H1 (cell line): Measurements from ENCODE around the gene TLL2. TPM values are rescaled to one million over a fixed set of nuclear protein-coding genes. Genes with fewer than 3 reads are reported as not detected.

ENCODE experiments used
- CTCF ChIA-PET: fragments of 300-600 bp; sonication (Branson Sonifier 250); formaldehyde crosslinking; loops from one replicate; lab custom pipeline; 2021; ENCODE audit not compliant: partially characterized antibody; lab: Charles Lee
- POLR2A ChIA-PET: fragments of 300-600 bp; sonication (Branson Sonifier 250); formaldehyde crosslinking; loops from one replicate; lab custom pipeline; 2021; ENCODE audit warnings: inconsistent platforms; ENCODE audit not compliant: partially characterized antibody; lab: Charles Lee
- DNase-seq, 2 experiments: peaks; one replicate each; pipeline versions ENCODE4 v3.0.0 to v3.0.0-alpha.2; 2010 to 2022; ENCODE audit warnings: low spot score in 2 of 2, low read depth in 1 of 2, mixed read lengths in 1 of 2
- FAIRE-seq: peaks from 2 replicates; lab custom pipeline; 2011; peaks lifted over from hg19 to GRCh38; lab: Jason Lieb, UNC
- H2AFZ ChIP-seq: 2 replicates; pipeline ENCODE4 v1.8.1; 2012; ENCODE audit warnings: low read length, inconsistent platforms
- H2AK5ac ChIP-seq: 2 replicates; pipeline ENCODE4 v1.6.1; 2013; ENCODE audit warnings: low read depth, low read length
- H2BK120ac ChIP-seq: replicated peaks from 2 replicates; pipeline ENCODE3; 2013; ENCODE audit warnings: low read depth, low read length, inconsistent platforms
- H2BK12ac ChIP-seq: 2 replicates; pipeline ENCODE4 v1.6.1; 2013; ENCODE audit warnings: low read depth, low read length
- H2BK15ac ChIP-seq: 2 replicates; pipeline ENCODE4 v1.6.1; 2013; ENCODE audit warnings: low read length
- H2BK20ac ChIP-seq: 2 replicates; pipeline ENCODE4 v1.6.1; 2013; ENCODE audit warnings: low read length
- H2BK5ac ChIP-seq: 2 replicates; pipeline ENCODE4 v1.6.1; 2013; ENCODE audit warnings: low read depth, low read length
- H3K14ac ChIP-seq: 2 replicates; pipeline ENCODE4 v1.6.1; 2013; ENCODE audit warnings: inconsistent platforms; ENCODE audit not compliant: insufficient read length
- H3K18ac ChIP-seq: 2 replicates; pipeline ENCODE4 v1.6.1; 2013; ENCODE audit warnings: low read length; ENCODE audit errors: extremely low read depth
- H3K23ac ChIP-seq: 2 replicates; pipeline ENCODE4 v1.6.1; 2013; ENCODE audit warnings: inconsistent platforms; ENCODE audit not compliant: insufficient read length
- H3K23me2 ChIP-seq: 2 replicates; pipeline ENCODE4 v1.6.1; 2013; ENCODE audit warnings: low read depth, low read length
- H3K27ac ChIP-seq: 2 replicates; pipeline ENCODE4 v1.6.1; 2011; ENCODE audit warnings: low read depth, low read length, inconsistent platforms
- H3K27me3 ChIP-seq, 4 experiments: replicated peaks in 1 of 4; 1 replicate in 1 of 4; 2 replicates in 3 of 4; pipeline versions ENCODE4 v1.6.1 to v1.8.1; 2011 to 2013; ENCODE audit warnings: low read length in 3 of 4, mild to moderate bottlenecking in 3 of 4, inconsistent platforms in 2 of 4, mixed read lengths in 2 of 4, moderate library complexity in 1 of 4; ENCODE audit not compliant: control insufficient read depth in 3 of 4, insufficient read depth in 3 of 4; ENCODE audit errors: extremely low read depth in 1 of 4
- H3K36me3 ChIP-seq, 4 experiments: 2 replicates each; pipeline versions ENCODE4 v1.6.1 to v1.8.1; 2011 to 2013; ENCODE audit warnings: mild to moderate bottlenecking in 4 of 4, low read length in 3 of 4, moderate library complexity in 2 of 4, control low read depth in 1 of 4, inconsistent platforms in 1 of 4; ENCODE audit not compliant: insufficient read depth in 4 of 4, control insufficient read depth in 2 of 4
- H3K4ac ChIP-seq: replicated peaks from 2 replicates; pipeline ENCODE3; 2013; ENCODE audit warnings: low read length, low read depth, mixed read lengths, inconsistent platforms; ENCODE audit not compliant: insufficient read length
- H3K4me1 ChIP-seq, 4 experiments: replicated peaks in 1 of 4; 1 replicate in 1 of 4; 2 replicates in 3 of 4; pipeline versions ENCODE4 v1.6.1 to v1.8.1; 2011 to 2013; ENCODE audit warnings: low read length in 3 of 4, inconsistent platforms in 2 of 4, mixed read lengths in 1 of 4; ENCODE audit not compliant: insufficient read depth in 4 of 4, control insufficient read depth in 3 of 4
- H3K4me2 ChIP-seq, 2 experiments: 2 replicates each; pipeline versions ENCODE4 v1.6.1 to v1.8.1; 2011 to 2013; ENCODE audit warnings: low read depth in 2 of 2, low read length in 2 of 2, control low read depth in 1 of 2, inconsistent platforms in 1 of 2, mild to moderate bottlenecking in 1 of 2; ENCODE audit not compliant: insufficient read depth in 1 of 2
- H3K4me3 ChIP-seq, 4 experiments: fragments of 200-600, 300-600 bp in 1 of 4; sonication (generic), shearing (Covaris generic), sonication (Bioruptor Twin) in 1 of 4; 2 replicates each; pipeline versions ENCODE4 v1.5.1 to v1.8.1; 2011 to 2016; ENCODE audit warnings: low read length in 4 of 4, low read depth in 3 of 4, control low read depth in 2 of 4, inconsistent platforms in 2 of 4, mild to moderate bottlenecking in 2 of 4, mixed read lengths in 1 of 4, moderate library complexity in 1 of 4; ENCODE audit not compliant: insufficient read depth in 2 of 4; ENCODE audit errors: extremely low read depth in 1 of 4
- H3K56ac ChIP-seq: replicated peaks from 2 replicates; pipeline ENCODE3; 2013; ENCODE audit warnings: low read depth, mild to moderate bottlenecking, mixed read lengths, low read length, inconsistent platforms; ENCODE audit not compliant: insufficient read length
- H3K79me1 ChIP-seq: 2 replicates; pipeline ENCODE4 v1.6.1; 2013; ENCODE audit warnings: low read depth, low read length, control low read depth
- H3K79me2 ChIP-seq, 2 experiments: 2 replicates each; pipeline versions ENCODE4 v1.6.1 to v1.8.1; 2012 to 2013; ENCODE audit warnings: low read length in 2 of 2, mild to moderate bottlenecking in 2 of 2, inconsistent platforms in 1 of 2; ENCODE audit not compliant: insufficient read depth in 2 of 2, control insufficient read depth in 1 of 2
- H3K9ac ChIP-seq, 4 experiments: replicated peaks in 1 of 4; 1 replicate in 1 of 4; 2 replicates in 3 of 4; pipeline versions ENCODE4 v1.6.1 to v1.8.1; 2011 to 2013; ENCODE audit warnings: low read depth in 3 of 4, low read length in 3 of 4, control low read depth in 2 of 4, mild to moderate bottlenecking in 2 of 4, moderate library complexity in 2 of 4, inconsistent platforms in 1 of 4; ENCODE audit errors: extremely low read depth in 1 of 4
- H3K9me3 ChIP-seq, 2 experiments: 2 replicates each; pipeline versions ENCODE4 v1.6.1 to v1.8.1; 2012 to 2013; ENCODE audit warnings: mild to moderate bottlenecking in 2 of 2, moderate library complexity in 2 of 2, control low read depth in 1 of 2, inconsistent platforms in 1 of 2, low read depth in 1 of 2, low read length in 1 of 2, mixed read lengths in 1 of 2; ENCODE audit not compliant: insufficient read depth in 2 of 2
- H4K20me1 ChIP-seq, 2 experiments: replicated peaks in 1 of 2; 2 replicates each; pipeline versions ENCODE3 to v1.8.1; 2011 to 2013; ENCODE audit warnings: inconsistent platforms in 2 of 2, low read length in 2 of 2, mild to moderate bottlenecking in 1 of 2; ENCODE audit not compliant: insufficient read depth in 2 of 2, control insufficient read depth in 1 of 2
- H4K5ac ChIP-seq: 2 replicates; pipeline ENCODE4 v1.6.1; 2013; ENCODE audit warnings: low read length, low read depth, mixed read lengths, inconsistent platforms; ENCODE audit not compliant: insufficient read length
- H4K8ac ChIP-seq: 2 replicates; pipeline ENCODE4 v1.8.0; 2013; ENCODE audit warnings: mild to moderate bottlenecking, moderate library complexity, low read length, inconsistent platforms; ENCODE audit not compliant: insufficient read depth; ENCODE audit errors: extremely low read depth
- H4K91ac ChIP-seq: replicated peaks from 2 replicates; pipeline ENCODE3; 2013; ENCODE audit warnings: low read length, mixed read lengths, inconsistent platforms; ENCODE audit not compliant: insufficient read length
- BACH1 ChIP-seq: IDR thresholded peaks from 2 replicates; pipeline ENCODE4 v1.6.1; 2012; ENCODE audit warnings: low read length, improper control_type of control experiment
- CBX5 ChIP-seq: fragments of 300-800, 300-1000 bp; sonication (generic); IDR thresholded peaks from 2 replicates; pipeline ENCODE4 v1.7.1; 2016; ENCODE audit warnings: antibody characterized with exemption, low read length, low read depth
- CHD2 ChIP-seq: IDR thresholded peaks from 2 replicates; pipeline ENCODE4 v1.6.1; 2012; ENCODE audit warnings: low read length, improper control_type of control experiment
- CTBP2 ChIP-seq: IDR thresholded peaks from 2 replicates; pipeline ENCODE4 v1.7.0; 2011; ENCODE audit warnings: borderline replicate concordance, mild to moderate bottlenecking, moderate library complexity, mixed read lengths, low read length; ENCODE audit not compliant: insufficient read depth, insufficient read length
- CTCF ChIP-seq, 3 experiments: IDR thresholded peaks; 1 replicate in 2 of 3; 2 replicates in 1 of 3; pipeline versions ENCODE4 v1.5.1 to v1.6.1; 2011; ENCODE audit warnings: low read length in 3 of 3, mild to moderate bottlenecking in 3 of 3, inconsistent platforms in 2 of 3, low read depth in 1 of 3, moderate library complexity in 1 of 3; ENCODE audit not compliant: insufficient read depth in 1 of 3; ENCODE audit errors: control extremely low read depth in 1 of 3
- FOSL1 ChIP-seq: IDR thresholded peaks from 2 replicates; pipeline ENCODE4 v1.6.1; 2011; ENCODE audit warnings: mild to moderate bottlenecking, low read depth, low read length, moderate library complexity; ENCODE audit not compliant: insufficient read depth
- GTF2F1 ChIP-seq: IDR thresholded peaks from 2 replicates; pipeline ENCODE4 v1.6.1; 2012; ENCODE audit warnings: low read depth, low read length, improper control_type of control experiment, borderline replicate concordance
- JUN ChIP-seq: IDR thresholded peaks from 2 replicates; pipeline ENCODE4 v1.6.1; 2011; ENCODE audit warnings: low read depth, mild to moderate bottlenecking, improper control_type of control experiment, low read length
- KDM4A ChIP-seq: IDR thresholded peaks from one replicate; pipeline ENCODE4 v1.7.1; 2012; ENCODE audit warnings: low read depth, mild to moderate bottlenecking, moderate library complexity, low read length, inconsistent platforms; ENCODE audit not compliant: severe bottlenecking
- SRF ChIP-seq: IDR thresholded peaks from 2 replicates; pipeline ENCODE4 v1.6.1; 2011; ENCODE audit warnings: mild to moderate bottlenecking, low read depth, low read length, moderate library complexity
- TAF1 ChIP-seq: IDR thresholded peaks from 2 replicates; pipeline ENCODE4 v1.6.1; 2011; ENCODE audit warnings: mild to moderate bottlenecking, low read depth, low read length
- TCF12 ChIP-seq: IDR thresholded peaks from 2 replicates; pipeline ENCODE4 v1.6.1; 2011; ENCODE audit warnings: low read depth, mild to moderate bottlenecking, low read length
- WGBS, 2 experiments: shearing (Covaris generic) in 1 of 2; methylation state at CpG; one replicate each; pipeline versions ENCODE4 v1.1.6 to v1.1.7; 2013 to 2015; ENCODE audit warnings: low lambda C conversion rate in 2 of 2, mixed read lengths in 2 of 2, inconsistent platforms in 1 of 2, low coverage in 1 of 2, missing lambda C conversion rate in 1 of 2; ENCODE audit not compliant: insufficient replicate concordance in 2 of 2, insufficient coverage in 1 of 2, insufficient read length in 1 of 2; ENCODE audit errors: extremely low coverage in 1 of 2, missing lambda C conversion rate in 1 of 2; 5-methylcytosine and 5-hydroxymethylcytosine counted together
- polyA plus RNA-seq, 7 experiments: library from polyadenylated mRNA; depleted of rRNA in 3 of 7; stranded (reverse) in 5 of 7; unstranded in 2 of 7; fragments of >200 nt in 5 of 7; fragments of 200-250 nt in 2 of 7; gene quantifications; 1 replicate in 5 of 7; 2 replicates in 1 of 7; 4 replicates in 1 of 7; pipeline versions ENCODE4 v1.2.1 to v1.2.3, GENCODE V29; 2011 to 2013; ENCODE audit warnings: missing spikeins in 2 of 7, mixed read lengths in 2 of 7
- total RNA-seq: library from RNA; stranded (reverse); fragmentation: NEBNext Ultra II Directional; extraction: Animal tissue kit (Norgen Biotek cat#: 25700); gene quantifications from 2 replicates; pipeline ENCODE4 v1.2.1, GENCODE V29; 2021

TLL2 gene
- total and polyA plus RNA-seq, 2 of the 8 experiments (the other 6 are each of a cell fraction or from before 2014, with no cell fraction given), result 2.4 to 3.2 TPM

DNA sequence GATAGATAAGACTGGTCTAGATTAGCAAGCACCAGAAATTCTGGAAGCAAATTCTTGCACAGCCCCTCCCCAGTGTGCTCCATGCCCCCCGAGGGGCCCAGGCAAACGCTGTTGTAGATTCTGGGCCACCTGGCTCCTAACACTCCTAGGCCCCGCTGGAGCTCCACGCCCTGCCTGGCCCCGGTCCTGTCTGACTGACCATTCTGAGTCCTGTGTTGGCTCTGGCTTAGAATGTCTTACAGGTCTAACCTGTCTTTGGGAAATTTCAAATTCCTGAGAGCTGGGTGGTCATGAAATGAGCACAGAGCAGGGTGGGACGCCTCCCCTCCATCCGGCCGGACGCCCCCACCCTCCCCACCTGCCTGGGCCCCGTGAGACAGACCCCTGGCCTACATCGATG is 142.4 kb downstream of the TLL2 start:
- no peak overlapping the region for H2BK120ac ChIP-seq
- H4K8ac ChIP-seq, result no peak overlapping the region
- DNase-seq (no peak), FAIRE-seq (no peak)
- no peak overlapping the region for H3K9ac ChIP-seq
- H3K4me3 ChIP-seq, result no peak overlapping the region
- peaks cover 0 to 3% (median 1%) of the 10 kb centered on the region in 4 experiments; a peak in 3 of 7 replicates for H3K27me3 ChIP-seq
- no peak overlapping the region for H3K27ac ChIP-seq
- 83% methylated on average over 8 of the region's 11 CpGs; no CpG with 5 or more reads in 1 of the 2 experiments for WGBS, 2 experiments
- no peak overlapping the region for H2AFZ ChIP-seq
- ChIA-PET CTCF (interaction anchor here (0.7 to 12.6 kb wide), 34 partner anchors 8 to 654 kb away, joined by 3 to 197 read pairs (median 5); partner anchors contain the start of genes OPALIN and TLL2), POLR2A (interaction anchor here (0.6 kb wide), 1 partner anchor 146 kb away, joined by 3 read pairs; no protein-coding TSS in a partner anchor)
- no peak for TF ChIP-seq TAF1
- no peak for TF ChIP-seq TCF12
- TF ChIP-seq KDM4A, result no peak
- TF ChIP-seq CTBP2, result no peak
- no peak for TF ChIP-seq CTCF (IDR thresholded peaks at IDR 0.05; ENCODE audit: control extremely low read depth in 1 of 3, insufficient read depth in 1 of 3, low read depth in 1 of 3, low read length in 3 of 3)
- no peak for TF ChIP-seq BACH1
- no peak for TF ChIP-seq GTF2F1
- no peak for TF ChIP-seq CBX5
- TF ChIP-seq FOSL1, result no peak
- no peak for TF ChIP-seq JUN
- TF ChIP-seq CHD2, result no peak
- no peak for TF ChIP-seq SRF
- peaks cover 0 to 12% (median 5%) of the 10 kb centered on the region in 4 experiments; a peak in 6 of 7 replicates for H3K4me1 ChIP-seq
- no peak overlapping the region for H2BK12ac ChIP-seq
- no peak overlapping the region for H3K14ac ChIP-seq
- H2AK5ac ChIP-seq, result no peak overlapping the region
- H4K20me1 ChIP-seq, result no peaks in the 10 kb centered on the region
- peaks cover 4% of the 10 kb centered on the region for H3K23me2 ChIP-seq
- H3K4ac ChIP-seq, result no peak overlapping the region
- H4K91ac ChIP-seq, result no peak overlapping the region
- no peaks in the 10 kb centered on the region for H3K9me3 ChIP-seq
- H3K18ac ChIP-seq, result no peak overlapping the region
- no peaks in the 10 kb centered on the region for H3K36me3 ChIP-seq
- no peak overlapping the region for H2BK15ac ChIP-seq
- no peak overlapping the region for H4K5ac ChIP-seq
- no peaks in the 10 kb centered on the region for H3K79me2 ChIP-seq
- H3K79me1 ChIP-seq, result no peaks in the 10 kb centered on the region
- H2BK5ac ChIP-seq, result no peak overlapping the region
- no peak overlapping the region for H3K4me2 ChIP-seq
- H3K56ac ChIP-seq, result no peak overlapping the region
- H3K23ac ChIP-seq, result no peak overlapping the region
- no peak overlapping the region for H2BK20ac ChIP-seq
